Thyroid gland (tissue), 4 donors: ENCODE measurements around the gene PDHA1.

Experiments used
- CTCF ChIP-seq, 6 experiments: fragments of 200-600 bp in 3 of 6; fragments of 450-650 bp in 3 of 6; sonication (generic) in 3 of 6; IDR thresholded peaks; one replicate each; pipeline ENCODE4 v1.5.1; 2016 to 2019; ENCODE audit warnings: antibody characterized with exemption in 6 of 6, mild to moderate bottlenecking in 2 of 6, inconsistent platforms in 1 of 6, moderate library complexity in 1 of 6
- POLR2A ChIP-seq, 2 donors: fragments of 450-650 bp; IDR thresholded peaks; one replicate each; pipeline ENCODE4 v1.6.1; 2017; ENCODE audit warnings: antibody characterized with exemption in 2 of 2, mild to moderate bottlenecking in 2 of 2, moderate library complexity in 1 of 2

- no peak for TF ChIP-seq CTCF (IDR thresholded peaks at IDR 0.05)
- TF ChIP-seq POLR2A (IDR thresholded peaks at IDR 0.05), result no peak
These were observed 66.5 kb downstream of the PDHA1 start for GRCh38 chrX:19410259-19410658.
